Neural crest cell (in vitro differentiated cells): Measurements from ENCODE around the gene CNR2. TPM values are rescaled to one million over a fixed set of nuclear protein-coding genes. Genes with fewer than 3 reads are reported as not detected.

Experiments used
- DNase-seq: peaks from one replicate; pipeline ENCODE4 v3.0.0; 2021; ENCODE audit warnings: low read depth, mixed read lengths, low spot score
- H3K27ac Mint-ChIP-seq: one replicate; pipeline ENCODE4 v1.8.0; 2021; ENCODE audit warnings: mild to moderate bottlenecking, mixed read lengths; ENCODE audit not compliant: unreplicated experiment
- H3K27me3 Mint-ChIP-seq: 2 replicates; pipeline ENCODE4 v1.8.0; 2021; ENCODE audit warnings: low read depth, mild to moderate bottlenecking, mixed read lengths
- H3K36me3 Mint-ChIP-seq: 2 replicates; pipeline ENCODE4 v1.8.0; 2021; ENCODE audit warnings: low read depth, mild to moderate bottlenecking, mixed read lengths
- H3K4me1 Mint-ChIP-seq: 2 replicates; pipeline ENCODE4 v1.8.0; 2021; ENCODE audit warnings: mixed read lengths
- H3K4me3 Mint-ChIP-seq: one replicate; pipeline ENCODE4 v1.8.0; 2021; ENCODE audit warnings: mild to moderate bottlenecking, mixed read lengths
- H3K9me3 Mint-ChIP-seq: 2 replicates; pipeline ENCODE4 v1.8.0; 2021; ENCODE audit warnings: mixed read lengths
- total RNA-seq: library from RNA; stranded (reverse); gene quantifications from 2 replicates; pipeline ENCODE4 v1.2.1, GENCODE V29; 2021
- TF ChIP-seq, protein P1 (sequence below): fragments of 200-600 bp; sonication (generic); conservative IDR thresholded peaks from 2 replicates; pipeline ENCODE4 v1.5.0; 2021; ENCODE audit warnings: antibody characterized with exemption, mild to moderate bottlenecking

The CNR2 gene
- total RNA-seq, 1 donor from 2014 or later: not detected

DNA sequence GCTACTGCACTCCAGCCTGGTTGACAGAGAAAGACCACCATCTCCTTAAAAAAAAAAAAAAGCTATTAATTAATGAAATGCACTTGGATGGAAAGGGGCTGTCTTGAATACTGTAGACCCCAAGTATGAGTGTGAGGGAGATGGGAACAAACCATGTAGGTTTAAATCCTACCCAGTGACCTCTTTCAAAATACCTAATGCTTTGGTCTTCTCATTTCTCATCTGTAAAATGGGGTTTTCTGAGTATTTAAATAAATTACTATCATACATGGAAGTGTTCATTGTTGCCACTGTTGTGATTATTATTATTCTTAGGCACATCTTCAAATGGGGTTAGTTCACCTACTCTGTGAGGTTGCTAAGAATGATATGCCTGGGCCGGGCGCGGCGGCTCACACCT lies 27.9 kb downstream of the CNR2 start:
- H3K27me3 Mint-ChIP-seq: no peaks in the 10 kb centered on the region
- H3K36me3 Mint-ChIP-seq: no peaks in the 10 kb centered on the region
- no peak overlapping the region for H3K4me3 Mint-ChIP-seq
- H3K4me1 Mint-ChIP-seq: peaks cover 6% of the 10 kb centered on the region
- H3K9me3 Mint-ChIP-seq: no peaks in the 10 kb centered on the region
- H3K27ac Mint-ChIP-seq: no peak overlapping the region
- DNase-seq: no peak
- TF ChIP-seq, protein P1, sequence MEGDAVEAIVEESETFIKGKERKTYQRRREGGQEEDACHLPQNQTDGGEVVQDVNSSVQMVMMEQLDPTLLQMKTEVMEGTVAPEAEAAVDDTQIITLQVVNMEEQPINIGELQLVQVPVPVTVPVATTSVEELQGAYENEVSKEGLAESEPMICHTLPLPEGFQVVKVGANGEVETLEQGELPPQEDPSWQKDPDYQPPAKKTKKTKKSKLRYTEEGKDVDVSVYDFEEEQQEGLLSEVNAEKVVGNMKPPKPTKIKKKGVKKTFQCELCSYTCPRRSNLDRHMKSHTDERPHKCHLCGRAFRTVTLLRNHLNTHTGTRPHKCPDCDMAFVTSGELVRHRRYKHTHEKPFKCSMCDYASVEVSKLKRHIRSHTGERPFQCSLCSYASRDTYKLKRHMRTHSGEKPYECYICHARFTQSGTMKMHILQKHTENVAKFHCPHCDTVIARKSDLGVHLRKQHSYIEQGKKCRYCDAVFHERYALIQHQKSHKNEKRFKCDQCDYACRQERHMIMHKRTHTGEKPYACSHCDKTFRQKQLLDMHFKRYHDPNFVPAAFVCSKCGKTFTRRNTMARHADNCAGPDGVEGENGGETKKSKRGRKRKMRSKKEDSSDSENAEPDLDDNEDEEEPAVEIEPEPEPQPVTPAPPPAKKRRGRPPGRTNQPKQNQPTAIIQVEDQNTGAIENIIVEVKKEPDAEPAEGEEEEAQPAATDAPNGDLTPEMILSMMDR: no peak

DNA sequence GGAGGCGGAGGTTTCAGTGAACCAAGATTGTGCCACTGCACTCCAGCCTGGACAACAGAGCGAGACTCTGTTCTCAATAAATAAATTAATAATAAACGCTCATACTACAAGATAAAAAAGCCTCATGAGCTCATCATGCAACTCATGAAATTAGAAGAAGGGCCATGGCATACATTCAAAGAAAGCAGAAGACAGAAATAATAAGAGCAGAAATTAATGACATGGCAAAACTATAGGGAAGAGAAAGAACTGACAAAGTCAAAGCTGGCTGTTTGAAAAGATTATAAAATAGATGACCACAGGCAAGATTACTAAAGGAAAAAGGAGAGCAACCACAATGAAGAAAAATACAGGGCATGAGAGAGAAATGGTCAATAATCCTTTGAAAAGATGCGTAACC lies 30.4 kb downstream of the CNR2 start:
- Mint-ChIP-seq H3K36me3 (peaks cover 3% of the 10 kb centered on the region), H3K4me3 (no peak overlapping the region), H3K27ac (no peak overlapping the region), H3K9me3 (peaks cover 12% of the 10 kb centered on the region), H3K27me3 (no peaks in the 10 kb centered on the region), H3K4me1 (peaks cover 1% of the 10 kb centered on the region)
- DNase-seq: no peak
- TF ChIP-seq, protein P1: no peak

DNA sequence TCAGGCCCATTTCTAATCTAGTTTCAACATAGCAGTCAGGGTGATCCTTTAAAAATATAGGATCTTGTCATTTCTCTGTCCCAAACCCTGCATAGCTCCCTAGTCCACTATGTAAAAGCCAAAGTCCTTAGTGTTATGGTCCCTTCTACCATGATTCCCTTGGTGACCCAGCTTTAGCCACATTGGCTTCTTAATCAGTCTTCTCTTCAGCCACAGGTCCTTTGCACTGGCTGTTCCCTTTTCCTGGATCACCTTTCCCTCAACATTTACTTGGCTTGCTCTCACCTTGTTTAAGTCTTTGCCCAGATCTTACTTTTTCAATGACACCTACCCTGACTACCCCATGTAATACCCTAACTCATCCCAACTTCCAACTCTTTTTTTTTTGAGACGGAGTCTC lies 33.4 kb downstream of the CNR2 start:
- no peak overlapping the region for H3K4me3 Mint-ChIP-seq
- H3K9me3 Mint-ChIP-seq: peaks cover 16% of the 10 kb centered on the region
- no peaks in the 10 kb centered on the region for H3K4me1 Mint-ChIP-seq
- peaks cover 2% of the 10 kb centered on the region for H3K27me3 Mint-ChIP-seq
- TF ChIP-seq, protein P1: no peak
- no peak for DNase-seq
- peaks cover 6% of the 10 kb centered on the region for H3K36me3 Mint-ChIP-seq
- no peak overlapping the region for H3K27ac Mint-ChIP-seq

DNA sequence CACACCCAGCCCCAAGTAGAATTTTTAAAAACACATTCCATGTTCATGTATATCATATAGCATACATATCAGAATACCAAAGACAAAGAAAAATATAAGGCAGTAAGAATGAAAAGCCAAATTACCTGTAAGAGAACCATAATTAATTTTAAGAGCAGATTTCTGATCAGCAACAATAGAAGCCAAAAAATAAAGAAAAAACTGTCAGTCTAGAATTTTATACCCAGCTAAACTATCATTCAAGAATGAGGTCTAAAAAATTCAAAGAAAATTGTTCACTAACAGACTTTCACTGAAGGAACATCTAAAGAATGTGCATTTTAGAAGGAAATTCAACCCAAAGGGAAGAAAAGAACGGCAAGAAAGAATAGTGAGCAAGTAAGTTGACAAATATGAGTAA lies 34.5 kb downstream of the CNR2 start:
- DNase-seq: no peak
- Mint-ChIP-seq H3K4me3 (no peak overlapping the region), H3K4me1 (no peaks in the 10 kb centered on the region), H3K36me3 (peaks cover 6% of the 10 kb centered on the region), H3K9me3 (peaks cover 16% of the 10 kb centered on the region), H3K27ac (no peak overlapping the region), H3K27me3 (peaks cover 2% of the 10 kb centered on the region)
- TF ChIP-seq, protein P1: no peak

DNA sequence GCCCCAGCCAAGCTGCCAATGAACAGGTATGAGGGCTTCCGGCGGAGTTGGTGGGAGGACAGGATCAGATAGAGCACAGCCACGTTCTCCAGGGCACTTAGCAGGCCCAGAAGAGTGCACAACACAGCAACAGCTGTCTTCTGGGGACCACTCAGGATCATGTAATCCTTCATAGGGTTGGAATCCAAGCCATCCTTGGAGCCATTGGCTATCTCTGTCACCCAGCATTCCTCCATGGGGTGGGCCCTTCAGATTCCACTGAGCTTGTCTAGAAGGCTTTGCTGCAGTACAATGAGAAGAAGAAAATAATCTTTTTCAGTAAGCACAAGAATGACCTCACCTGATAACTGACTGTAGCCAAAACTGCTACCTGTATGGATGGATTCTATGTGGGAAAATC lies 37.8 kb downstream of the CNR2 start:
- H3K27ac Mint-ChIP-seq: no peak overlapping the region
- peaks cover 9% of the 10 kb centered on the region for H3K27me3 Mint-ChIP-seq
- TF ChIP-seq, protein P1: no peak

DNA sequence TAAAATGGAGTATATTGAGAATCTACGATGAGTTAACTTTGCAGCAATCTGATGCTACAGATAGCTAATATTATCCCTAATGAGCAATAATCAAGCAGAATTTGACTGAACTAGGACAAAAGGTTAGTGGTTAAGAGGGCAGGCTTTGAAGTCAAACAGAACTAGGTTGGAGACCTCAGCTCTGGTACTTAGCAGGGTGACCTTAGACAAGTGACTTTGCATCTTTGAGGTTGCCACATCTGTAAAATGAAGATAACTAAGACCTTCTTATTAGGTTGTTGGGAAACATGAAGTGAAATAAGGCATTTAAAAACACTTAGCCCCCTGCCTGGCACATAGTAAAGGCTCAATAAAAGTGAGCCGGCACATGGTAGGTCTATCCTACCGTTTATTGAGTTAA lies 40.7 kb downstream of the CNR2 start:
- H3K4me1 Mint-ChIP-seq: peaks cover 7% of the 10 kb centered on the region
- peaks cover 29% of the 10 kb centered on the region for H3K27me3 Mint-ChIP-seq
- no peak overlapping the region for H3K27ac Mint-ChIP-seq
- DNase-seq: no peak
- TF ChIP-seq, protein P1: no peak
- peaks cover 2% of the 10 kb centered on the region for H3K36me3 Mint-ChIP-seq
- no peak overlapping the region for H3K4me3 Mint-ChIP-seq
- H3K9me3 Mint-ChIP-seq: peaks cover 5% of the 10 kb centered on the region

More for the DNA sequence above, 37.8 kb downstream of the CNR2 start:
- no peak for DNase-seq
- Mint-ChIP-seq H3K4me3 (no peak overlapping the region), H3K36me3 (peaks cover 6% of the 10 kb centered on the region), H3K9me3 (peaks cover 16% of the 10 kb centered on the region), H3K4me1 (no peaks in the 10 kb centered on the region)
